Chondrocyte (in vitro differentiated cells): ENCODE data around the gene ABCG5. TPM values are rescaled to one million over a fixed set of nuclear protein-coding genes. Genes with fewer than 3 reads are reported as not detected.

Experiments
- DNase-seq: peaks from one replicate; pipeline ENCODE4 v3.0.0; 2021; ENCODE audit warnings: mixed read lengths, low spot score
- H3K27ac Mint-ChIP-seq: one replicate; pipeline ENCODE4 v1.8.0; 2021; ENCODE audit warnings: mild to moderate bottlenecking, moderate library complexity, mixed read lengths; ENCODE audit not compliant: unreplicated experiment
- H3K27me3 Mint-ChIP-seq: 2 replicates; pipeline ENCODE4 v1.8.0; 2021; ENCODE audit warnings: low read depth, mixed read lengths
- H3K36me3 Mint-ChIP-seq: 2 replicates; pipeline ENCODE4 v1.8.0; 2021; ENCODE audit warnings: low read depth, mixed read lengths
- H3K4me1 Mint-ChIP-seq: 2 replicates; pipeline ENCODE4 v1.8.0; 2021; ENCODE audit warnings: low read depth, mild to moderate bottlenecking, mixed read lengths
- H3K4me3 Mint-ChIP-seq: one replicate; pipeline ENCODE4 v1.8.0; 2021; ENCODE audit warnings: mild to moderate bottlenecking, moderate library complexity, mixed read lengths; ENCODE audit not compliant: unreplicated experiment
- H3K9me3 Mint-ChIP-seq: 2 replicates; pipeline ENCODE4 v1.8.0; 2021; ENCODE audit warnings: low read depth, mixed read lengths
- long read RNA-seq: library from polyadenylated mRNA; stranded (forward); transcript quantifications from one replicate; pipeline ENCODE4 v2.0.0, GENCODE V29; 2021
- total RNA-seq: library from RNA; stranded (reverse); gene quantifications from 3 replicates; pipeline ENCODE4 v1.2.1, GENCODE V29; 2021
- TF ChIP-seq, protein P1 (sequence below): fragments of 200-600 bp; sonication (generic); IDR thresholded peaks from 2 replicates; pipeline ENCODE4 v1.5.0; 2021; ENCODE audit warnings: antibody characterized with exemption, mild to moderate bottlenecking, moderate library complexity

ABCG5 gene
- total RNA-seq: not detected in 3 replicates
- long read RNA-seq: 0 reads

DNA sequence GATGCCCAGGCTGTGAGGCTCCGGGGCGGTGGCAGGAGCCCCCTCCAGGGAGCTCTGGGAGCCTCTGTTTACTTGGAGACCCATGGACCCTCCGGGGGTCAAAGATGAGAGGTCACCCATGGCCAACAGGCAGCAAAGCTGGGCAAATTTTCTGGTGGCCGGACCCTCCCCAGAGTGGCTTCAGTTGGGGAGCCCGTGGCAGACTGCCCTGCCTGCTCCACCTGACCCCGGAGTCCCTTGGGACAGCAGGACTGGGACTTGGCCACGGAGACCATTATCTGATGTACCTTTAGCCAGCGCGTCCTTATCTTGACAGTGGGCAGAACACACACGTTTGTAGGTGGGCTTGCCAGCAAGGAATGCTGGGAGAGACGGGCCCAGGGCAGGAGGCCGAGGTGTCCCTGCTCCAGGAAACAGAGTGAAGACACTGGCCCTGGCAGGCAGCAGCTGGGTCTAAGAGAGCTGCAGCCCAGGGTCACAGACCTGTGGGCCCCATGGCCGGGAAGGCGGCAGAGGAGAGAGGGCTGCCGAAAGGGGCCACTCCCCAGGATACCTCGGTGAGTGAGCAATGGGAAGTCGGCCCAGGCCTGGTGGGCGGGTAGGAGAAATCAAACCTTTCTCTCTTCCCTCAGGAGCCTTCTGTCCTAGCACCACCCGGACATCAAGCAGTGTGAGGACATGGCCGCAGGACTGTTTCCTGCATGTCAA lies at the start of gene ABCG5, which contains the start of gene ABCG8:
Gene ABCG5, minus strand, starts transcription at position 280 of the 708 bp plus-strand sequence. Its CDS starts 160 bp downstream, at position 120.
Gene ABCG8, plus strand, starts transcription at position 412 of the 708 bp plus-strand sequence. Its CDS starts 83 bp downstream, at position 495.
- Mint-ChIP-seq H3K36me3 (no peaks in the 10 kb centered on the region), H3K4me1 (no peaks in the 10 kb centered on the region), H3K9me3 (no peaks in the 10 kb centered on the region), H3K4me3 (no peak within 1 kb of the TSS), H3K27me3 (no peaks in the 10 kb centered on the region), H3K27ac (no peak within 1 kb of the TSS)
- DNase-seq: no peak
- TF ChIP-seq, protein P1, sequence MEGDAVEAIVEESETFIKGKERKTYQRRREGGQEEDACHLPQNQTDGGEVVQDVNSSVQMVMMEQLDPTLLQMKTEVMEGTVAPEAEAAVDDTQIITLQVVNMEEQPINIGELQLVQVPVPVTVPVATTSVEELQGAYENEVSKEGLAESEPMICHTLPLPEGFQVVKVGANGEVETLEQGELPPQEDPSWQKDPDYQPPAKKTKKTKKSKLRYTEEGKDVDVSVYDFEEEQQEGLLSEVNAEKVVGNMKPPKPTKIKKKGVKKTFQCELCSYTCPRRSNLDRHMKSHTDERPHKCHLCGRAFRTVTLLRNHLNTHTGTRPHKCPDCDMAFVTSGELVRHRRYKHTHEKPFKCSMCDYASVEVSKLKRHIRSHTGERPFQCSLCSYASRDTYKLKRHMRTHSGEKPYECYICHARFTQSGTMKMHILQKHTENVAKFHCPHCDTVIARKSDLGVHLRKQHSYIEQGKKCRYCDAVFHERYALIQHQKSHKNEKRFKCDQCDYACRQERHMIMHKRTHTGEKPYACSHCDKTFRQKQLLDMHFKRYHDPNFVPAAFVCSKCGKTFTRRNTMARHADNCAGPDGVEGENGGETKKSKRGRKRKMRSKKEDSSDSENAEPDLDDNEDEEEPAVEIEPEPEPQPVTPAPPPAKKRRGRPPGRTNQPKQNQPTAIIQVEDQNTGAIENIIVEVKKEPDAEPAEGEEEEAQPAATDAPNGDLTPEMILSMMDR: no peak

DNA sequence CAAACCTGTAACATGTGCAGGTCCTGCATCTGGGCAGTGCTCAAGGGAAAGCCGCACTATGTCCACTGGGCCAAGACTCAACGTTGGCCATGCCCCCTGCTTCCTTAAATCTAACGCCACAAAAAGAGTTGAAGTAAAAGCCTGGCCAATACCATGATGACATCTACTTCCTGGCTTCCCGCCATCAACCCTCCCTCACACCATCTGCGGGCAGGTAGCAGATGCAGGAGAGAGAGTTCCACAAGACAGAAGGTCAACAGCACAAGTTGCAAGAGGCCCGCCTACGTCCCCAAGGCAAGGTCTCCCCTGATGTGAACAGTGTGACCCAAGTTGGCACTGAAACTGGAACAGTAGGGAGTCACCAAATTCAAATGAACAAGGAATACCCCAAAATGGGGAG lies 48.5 kb upstream of the ABCG5 start:
- Mint-ChIP-seq H3K4me3 (no peak overlapping the region), H3K9me3 (no peaks in the 10 kb centered on the region), H3K27ac (no peak overlapping the region), H3K36me3 (peaks cover 26% of the 10 kb centered on the region), H3K27me3 (no peaks in the 10 kb centered on the region), H3K4me1 (peaks cover 2% of the 10 kb centered on the region)
- TF ChIP-seq, protein P1: no peak
- DNase-seq: no peak

DNA sequence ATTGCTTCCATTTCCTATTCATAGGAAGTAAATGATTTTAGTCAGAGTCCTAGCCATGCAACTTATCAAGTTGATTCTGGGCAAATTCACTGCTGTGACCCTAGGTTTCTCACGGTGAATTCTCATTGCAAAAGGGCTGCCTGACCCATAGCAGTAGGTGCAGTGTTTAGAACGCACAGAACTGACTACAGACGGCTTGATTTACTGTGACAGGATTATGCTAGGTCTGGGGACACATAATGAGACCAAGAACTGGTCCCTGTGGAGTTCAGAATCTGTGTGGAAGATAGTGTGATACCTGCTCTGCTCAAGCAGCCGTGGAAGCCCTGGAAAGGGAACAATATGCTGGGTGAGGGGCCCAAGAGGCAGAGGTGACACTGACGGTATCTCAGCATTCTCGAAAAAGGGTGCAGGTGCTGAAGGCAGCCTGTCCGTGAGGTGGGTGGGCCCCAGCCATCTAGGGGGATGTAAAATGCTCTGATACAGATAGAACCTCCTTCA lies 46.5 kb upstream of the ABCG5 start:
- Mint-ChIP-seq H3K36me3 (peaks cover 17% of the 10 kb centered on the region), H3K9me3 (no peaks in the 10 kb centered on the region), H3K4me1 (no peaks in the 10 kb centered on the region)

DNA sequence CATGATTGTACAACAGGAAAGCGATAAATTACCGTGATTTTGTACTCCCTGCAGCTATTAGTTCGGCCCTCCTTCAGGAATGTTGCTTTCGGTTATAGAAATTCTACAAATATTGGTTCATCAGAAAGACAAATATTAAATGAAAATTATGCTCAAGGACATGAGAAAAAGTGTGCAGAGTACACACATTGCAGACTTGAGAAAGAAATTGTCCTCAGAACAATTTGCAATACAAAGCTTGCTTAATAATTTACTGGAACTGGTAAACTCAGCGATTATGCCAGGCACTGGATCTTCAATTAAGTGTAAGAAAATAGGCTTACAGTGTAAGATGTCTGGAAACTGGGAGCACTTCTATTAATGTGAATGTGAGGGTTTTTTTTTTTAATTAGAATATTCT lies 46.0 kb upstream of the ABCG5 start:
- no peaks in the 10 kb centered on the region for H3K4me1 Mint-ChIP-seq
- no peaks in the 10 kb centered on the region for H3K27me3 Mint-ChIP-seq
- no peak for DNase-seq
- peaks cover 17% of the 10 kb centered on the region for H3K36me3 Mint-ChIP-seq
- H3K9me3 Mint-ChIP-seq: no peaks in the 10 kb centered on the region
- H3K27ac Mint-ChIP-seq: no peak overlapping the region
- H3K4me3 Mint-ChIP-seq: no peak overlapping the region
- TF ChIP-seq, protein P1: no peak

More for the DNA sequence above, 46.5 kb upstream of the ABCG5 start:
- TF ChIP-seq, protein P1: no peak
- H3K4me3 Mint-ChIP-seq: no peak overlapping the region
- no peak overlapping the region for H3K27ac Mint-ChIP-seq
- no peak for DNase-seq
- H3K27me3 Mint-ChIP-seq: no peaks in the 10 kb centered on the region

DNA sequence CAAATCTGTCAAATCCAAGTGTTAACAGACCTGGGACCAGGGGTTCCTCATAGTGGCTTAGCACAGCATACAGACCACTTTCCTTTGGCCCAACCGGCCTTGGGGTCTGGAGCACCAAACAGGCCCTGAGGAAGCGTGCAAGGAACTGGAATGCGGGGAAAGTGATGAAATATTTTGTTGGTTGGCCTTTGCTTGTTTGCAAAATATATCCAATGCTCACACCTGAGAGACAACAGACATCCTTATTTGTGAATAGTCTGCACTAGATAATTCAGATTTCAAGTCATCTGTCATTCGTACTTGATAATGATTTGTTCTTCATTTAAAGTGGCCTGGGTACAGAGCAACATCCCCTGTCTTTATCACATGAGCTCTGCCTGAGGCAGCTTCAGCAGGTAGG lies 43.7 kb upstream of the ABCG5 start:
- no peak for DNase-seq
- peaks cover 2% of the 10 kb centered on the region for H3K36me3 Mint-ChIP-seq
- no peak overlapping the region for H3K4me3 Mint-ChIP-seq
- no peaks in the 10 kb centered on the region for H3K9me3 Mint-ChIP-seq
- TF ChIP-seq, protein P1: no peak
- H3K27me3 Mint-ChIP-seq: no peaks in the 10 kb centered on the region
- peaks cover 2% of the 10 kb centered on the region for H3K4me1 Mint-ChIP-seq
- H3K27ac Mint-ChIP-seq: no peak overlapping the region
